IMR-90 (cell line): ENCODE data around the gene CTDP1. TPM values are rescaled to one million over a fixed set of nuclear protein-coding genes. Genes with fewer than 3 reads are reported as not detected.

Experiments
- ATAC-seq: fragments of 200-7000 bp; cut with Tn5 transposase; 2 replicates; pipeline ENCODE4 v1.9.1; 2020; ENCODE audit warnings: low read depth, mild to moderate bottlenecking, moderate library complexity
- BruUV-seq: library from RNA; stranded (reverse); fragments of 400-500 nt; replicated peaks from 2 replicates; lab custom pipeline; 2021; lab: Mats Ljungman, UMichigan
- CTCF ChIA-PET: fragments of 300-600 bp; formaldehyde crosslinking; extraction: SDS; loops from one replicate; lab custom pipeline; 2021; ENCODE audit warnings: antibody characterized with exemption; lab: Yijun Ruan, JAX
- POLR2A ChIA-PET: fragments of 300-600 bp; sonication (Branson Sonifier 250); formaldehyde crosslinking; loops from one replicate; lab custom pipeline; 2022; ENCODE audit warnings: antibody characterized with exemption; ENCODE audit not compliant: unreplicated experiment; lab: Charles Lee
- DNase-seq: peaks from one replicate; pipeline ENCODE4 v3.0.0; 2013
- H2AFZ ChIP-seq: replicated peaks from 2 replicates; pipeline ENCODE3; 2013; ENCODE audit warnings: low read length, mild to moderate bottlenecking; ENCODE audit not compliant: poor library complexity
- H2AK5ac ChIP-seq: 2 replicates; pipeline ENCODE4 v1.6.1; 2013; ENCODE audit warnings: low read depth, low read length, inconsistent platforms
- H2AK9ac ChIP-seq: replicated peaks from 2 replicates; pipeline ENCODE3; 2013; ENCODE audit warnings: mild to moderate bottlenecking, low read depth, low read length, moderate library complexity; ENCODE audit not compliant: poor library complexity
- H2BK120ac ChIP-seq: 2 replicates; pipeline ENCODE4 v1.6.1; 2013; ENCODE audit warnings: low read depth, low read length, inconsistent platforms
- H2BK15ac ChIP-seq: 3 replicates; pipeline ENCODE4 v1.6.1; 2013; ENCODE audit warnings: low read depth, low read length, inconsistent platforms
- H2BK20ac ChIP-seq: 2 replicates; pipeline ENCODE4 v1.6.1; 2013; ENCODE audit warnings: low read depth, mild to moderate bottlenecking, inconsistent platforms, low read length, moderate library complexity
- H2BK5ac ChIP-seq: 2 replicates; pipeline ENCODE4 v1.6.1; 2013; ENCODE audit warnings: mild to moderate bottlenecking, low read depth, low read length, inconsistent platforms; ENCODE audit not compliant: poor library complexity, severe bottlenecking
- H3K14ac ChIP-seq: replicated peaks from 2 replicates; pipeline ENCODE4 v1.6.1; 2013; ENCODE audit warnings: low read depth, low read length, inconsistent platforms
- H3K18ac ChIP-seq: 2 replicates; pipeline ENCODE4 v1.6.1; 2013; ENCODE audit warnings: low read depth, low read length, control low read depth
- H3K23ac ChIP-seq: 2 replicates; pipeline ENCODE4 v1.6.1; 2013; ENCODE audit warnings: low read depth, low read length, inconsistent platforms
- H3K27ac ChIP-seq: 2 replicates; pipeline ENCODE4 v1.5.1; 2013; ENCODE audit warnings: mild to moderate bottlenecking, control low read depth, low read length; ENCODE audit not compliant: insufficient read depth
- H3K27me3 ChIP-seq: 2 replicates; pipeline ENCODE4 v1.6.1; 2013; ENCODE audit warnings: low read length; ENCODE audit not compliant: control insufficient read depth, insufficient read depth
- H3K36me3 ChIP-seq: 2 replicates; pipeline ENCODE4 v1.6.1; 2013; ENCODE audit warnings: low read length, mixed read lengths; ENCODE audit not compliant: control insufficient read depth, insufficient read depth
- H3K4ac ChIP-seq: 2 replicates; pipeline ENCODE4 v1.6.1; 2013; ENCODE audit warnings: low read depth, low read length, inconsistent platforms
- H3K4me1 ChIP-seq: 2 replicates; pipeline ENCODE4 v1.6.1; 2013; ENCODE audit warnings: low read length, mixed read lengths; ENCODE audit not compliant: control insufficient read depth, insufficient read depth
- H3K4me2 ChIP-seq: 2 replicates; pipeline ENCODE4 v1.6.1; 2013; ENCODE audit warnings: low read depth, mild to moderate bottlenecking, control low read depth, low read length, moderate library complexity
- H3K4me3 ChIP-seq: 2 replicates; pipeline ENCODE4 v1.5.1; 2013; ENCODE audit warnings: low read depth, mild to moderate bottlenecking, control low read depth, low read length, moderate library complexity; ENCODE audit not compliant: insufficient read depth
- H3K56ac ChIP-seq: 2 replicates; pipeline ENCODE4 v1.6.1; 2013; ENCODE audit warnings: low read length, inconsistent platforms; ENCODE audit not compliant: insufficient read depth; ENCODE audit errors: extremely low read depth
- H3K79me1 ChIP-seq, 2 experiments: 2 replicates each; pipeline ENCODE4 v1.6.1; 2013; ENCODE audit warnings: low read length in 2 of 2, inconsistent platforms in 1 of 2, low read depth in 1 of 2
- H3K9ac ChIP-seq: 2 replicates; pipeline ENCODE4 v1.6.1; 2013; ENCODE audit warnings: low read depth, low read length, control low read depth
- H3K9me1 ChIP-seq: 2 replicates; pipeline ENCODE4 v1.6.1; 2013; ENCODE audit warnings: low read length, inconsistent platforms; ENCODE audit not compliant: insufficient read depth
- H3K9me3 ChIP-seq: 2 replicates; pipeline ENCODE4 v1.6.1; 2013; ENCODE audit warnings: low read length; ENCODE audit not compliant: control insufficient read depth, insufficient read depth
- H4K20me1 ChIP-seq: 2 replicates; pipeline ENCODE4 v1.6.1; 2013; ENCODE audit warnings: low read length, inconsistent platforms; ENCODE audit not compliant: insufficient read depth
- H4K5ac ChIP-seq: 2 replicates; pipeline ENCODE4 v1.6.1; 2013; ENCODE audit warnings: mild to moderate bottlenecking, low read depth, low read length, control low read depth
- H4K8ac ChIP-seq, 2 experiments: 2 replicates each; pipeline ENCODE4 v1.6.1; 2013; ENCODE audit warnings: low read depth in 2 of 2, low read length in 2 of 2, control low read depth in 1 of 2, inconsistent platforms in 1 of 2
- H4K91ac ChIP-seq: 2 replicates; pipeline ENCODE4 v1.6.1; 2013; ENCODE audit warnings: low read depth, low read length, inconsistent platforms; ENCODE audit not compliant: insufficient read depth
- BHLHE40 ChIP-seq: fragments of 150-350 bp; IDR thresholded peaks from 2 replicates; pipeline ENCODE4 v1.6.1; 2016; ENCODE audit warnings: mild to moderate bottlenecking, low read depth, low read length
- CEBPB ChIP-seq: IDR thresholded peaks from 2 replicates; pipeline ENCODE4 v1.6.1; 2012; ENCODE audit warnings: low read depth, low read length, improper control_type of control experiment
- CTCF ChIP-seq: conservative IDR thresholded peaks from 2 replicates; pipeline ENCODE4 v1.5.1; 2012; ENCODE audit warnings: mild to moderate bottlenecking, low read depth, low read length, improper control_type of control experiment
- ELK1 ChIP-seq: fragments of 150-350 bp; IDR thresholded peaks from 2 replicates; pipeline ENCODE4 v1.6.1; 2016; ENCODE audit warnings: low read depth, mild to moderate bottlenecking, low read length, moderate library complexity, borderline replicate concordance
- MAFK ChIP-seq: IDR thresholded peaks from 2 replicates; pipeline ENCODE4 v1.6.1; 2012; ENCODE audit warnings: low read depth, low read length, improper control_type of control experiment
- MAZ ChIP-seq: IDR thresholded peaks from 2 replicates; pipeline ENCODE4 v1.6.1; 2012; ENCODE audit warnings: low read depth, mild to moderate bottlenecking, low read length, improper control_type of control experiment, moderate library complexity, borderline replicate concordance
- MXI1 ChIP-seq: IDR thresholded peaks from 2 replicates; pipeline ENCODE4 v1.6.1; 2012; ENCODE audit warnings: low read depth, mild to moderate bottlenecking, low read length, moderate library complexity, borderline replicate concordance
- NFE2L2 ChIP-seq: fragments of 150-350 bp; IDR thresholded peaks from 2 replicates; pipeline ENCODE4 v1.6.1; 2016; ENCODE audit warnings: low read depth, mild to moderate bottlenecking, low read length
- RAD21 ChIP-seq: IDR thresholded peaks from 2 replicates; pipeline ENCODE4 v1.6.1; 2012; ENCODE audit warnings: low read length, improper control_type of control experiment
- SMC3 ChIP-seq: fragments of 150-350 bp; IDR thresholded peaks from 2 replicates; pipeline ENCODE4 v1.6.1; 2016; ENCODE audit warnings: low read depth, mild to moderate bottlenecking, antibody characterized with exemption, low read length, moderate library complexity
- WGBS, 2 experiments: methylation state at CpG; one replicate each; pipeline versions ENCODE4 v1.1.5 to v1.1.7; 2013; ENCODE audit warnings: missing lambda C conversion rate in 2 of 2; ENCODE audit not compliant: insufficient read length in 1 of 2; ENCODE audit errors: extremely low coverage in 2 of 2; 5-methylcytosine and 5-hydroxymethylcytosine counted together
- dilution Hi-C: fragments of 300-500 bp; cut with HindIII; formaldehyde crosslinking; loops from one replicate; pipeline ENCODE4 v1.14.3; 2018; ENCODE audit warnings: low sequenced_read_pairs; ENCODE audit not compliant: unreplicated experiment
- in situ Hi-C: fragments of 300-500 bp; cut with MboI; formaldehyde crosslinking; loops from 3 replicates; pipeline ENCODE4 v1.14.3; 2019; ENCODE audit warnings: low sequenced_read_pairs, inconsistent platforms, mixed read lengths
- intact Hi-C: fragments of 100-400 bp; cut with micrococcal nuclease; formaldehyde crosslinking; loops from 2 replicates; pipeline ENCODE4 v1.10.0; 2022
- polyA plus RNA-seq, 3 experiments: library from polyadenylated mRNA; depleted of rRNA; stranded (reverse); fragments of >200 nt; gene quantifications; 2 replicates each; pipeline ENCODE4 v1.2.3, GENCODE V29; 2012; ENCODE audit warnings: low replicate concordance in 1 of 3
- total RNA-seq: library from RNA; depleted of rRNA; stranded (reverse); fragments of >200 nt; gene quantifications from 2 replicates; pipeline ENCODE4 v1.2.3, GENCODE V29; 2012

Gene CTDP1
- total and polyA plus RNA-seq, 2 of the 4 experiments (the other 2 are of a cell fraction), result 13.4 to 17.6 TPM

GRCh38 chr18:79690071-79690470, 10.5 kb downstream of the CTDP1 start:
- Histone ChIP-seq H4K5ac (no peak overlapping the region), H3K4me2 (no peak overlapping the region), H4K20me1 (peaks cover 65% of the 10 kb centered on the region), H2BK15ac (no peak overlapping the region), H4K91ac (no peak overlapping the region), H3K56ac (no peak overlapping the region), H2BK5ac (no peak overlapping the region), H2AFZ (no peak overlapping the region), H3K14ac (no peak overlapping the region), H3K4me1 (peaks cover 13% of the 10 kb centered on the region), H3K4me3 (no peak overlapping the region), H2AK5ac (no peak overlapping the region), H2AK9ac (no peak overlapping the region), H3K27me3 (no peaks in the 10 kb centered on the region), H3K79me1 (peaks cover 10 to 63% of the 10 kb centered on the region in 2 experiments), H3K27ac (no peak overlapping the region), H3K36me3 (no peaks in the 10 kb centered on the region), H3K9me1 (peaks cover 12% of the 10 kb centered on the region), H3K23ac (no peak overlapping the region), H2BK120ac (no peak overlapping the region), H3K18ac (no peak overlapping the region), H2BK20ac (no peak overlapping the region), H4K8ac (no peak overlapping the region), H3K9ac (no peak overlapping the region), H3K4ac (no peak overlapping the region), H3K9me3 (no peaks in the 10 kb centered on the region)
- ATAC-seq (no peak), DNase-seq (no peak)
- in situ Hi-C loops, result no loop called here
- WGBS, 2 experiments, result no CpG with 5 or more reads among the region's 6 CpGs
- dilution Hi-C loops, result no loop called here
- POLR2A ChIA-PET, result no interaction called here
- TF ChIP-seq BHLHE40, result no peak
- no peak for TF ChIP-seq CTCF
- no peak for TF ChIP-seq NFE2L2
- no peak for TF ChIP-seq CEBPB
- no peak for TF ChIP-seq MXI1
- TF ChIP-seq ELK1, result no peak
- TF ChIP-seq RAD21, result no peak
- no peak for TF ChIP-seq MAFK
- TF ChIP-seq MAZ, result no peak
- no peak for TF ChIP-seq SMC3
- BruUV-seq, result no TSS peak
- CTCF ChIA-PET, result no interaction called here
- intact Hi-C loops, result loop anchor here (10.0 kb wide), 1 partner anchor 345 kb away; the partner anchor contains the start of gene RBFA
